DND-41 (cell line): ENCODE data around the gene C1orf56.
A peak's percentile ranks its signal among the peaks of the same experiment; 100 is the strongest.

Experiments
- ATAC-seq: fragments of 200-7000 bp; cut with Tn5 transposase; 3 replicates; pipeline ENCODE4 v1.9.1; 2021; ENCODE audit warnings: low read depth; ENCODE audit not compliant: insufficient read depth
- DNase-seq: peaks from one replicate; pipeline ENCODE4 v3.0.0-alpha.2; 2020
- H2AFZ ChIP-seq: 2 replicates; pipeline ENCODE4 v1.6.0; 2012; ENCODE audit warnings: low read depth, low read length
- H3K27ac ChIP-seq: 2 replicates; pipeline ENCODE4 v1.5.1; 2012; ENCODE audit warnings: low read length, inconsistent platforms
- H3K27me3 ChIP-seq: fragments of 200-600 bp; sonication (generic); 2 replicates; pipeline ENCODE4 v1.6.0; 2012; ENCODE audit warnings: low read length, mild to moderate bottlenecking, inconsistent platforms; ENCODE audit not compliant: insufficient read depth, poor library complexity
- H3K36me3 ChIP-seq: 2 replicates; pipeline ENCODE4 v1.5.1; 2012; ENCODE audit warnings: low read length, inconsistent platforms; ENCODE audit not compliant: insufficient read depth
- H3K4me1 ChIP-seq: 2 replicates; pipeline ENCODE4 v1.5.1; 2012; ENCODE audit warnings: mild to moderate bottlenecking, low read length; ENCODE audit not compliant: insufficient read depth
- H3K4me2 ChIP-seq: 2 replicates; pipeline ENCODE4 v1.6.0; 2012; ENCODE audit warnings: mild to moderate bottlenecking, moderate library complexity, low read length, inconsistent platforms; ENCODE audit not compliant: insufficient read depth
- H3K4me3 ChIP-seq, 2 experiments: fragments of 200-600 bp in 1 of 2; shearing (Covaris generic) in 1 of 2; 2 replicates each; pipeline ENCODE4 v1.5.1; 2012 to 2016; ENCODE audit warnings: inconsistent platforms in 2 of 2, low read length in 2 of 2, mild to moderate bottlenecking in 2 of 2, low read depth in 1 of 2, moderate library complexity in 1 of 2
- H3K79me2 ChIP-seq: 2 replicates; pipeline ENCODE4 v1.6.0; 2012; ENCODE audit warnings: low read length, inconsistent platforms; ENCODE audit not compliant: insufficient read depth
- H3K9ac ChIP-seq: 2 replicates; pipeline ENCODE4 v1.6.0; 2012; ENCODE audit warnings: low read depth, mild to moderate bottlenecking, inconsistent platforms, low read length, moderate library complexity
- H3K9me3 ChIP-seq: 2 replicates; pipeline ENCODE4 v1.5.1; 2012; ENCODE audit warnings: low read length, moderate library complexity, mild to moderate bottlenecking, inconsistent platforms; ENCODE audit not compliant: insufficient read depth, severe bottlenecking
- H4K20me1 ChIP-seq: 2 replicates; pipeline ENCODE4 v1.6.0; 2012; ENCODE audit warnings: low read length; ENCODE audit not compliant: insufficient read depth
- CTCF ChIP-seq: IDR thresholded peaks from 2 replicates; pipeline ENCODE4 v1.5.1; 2012; ENCODE audit warnings: borderline replicate concordance, low read length, moderate library complexity, mild to moderate bottlenecking; ENCODE audit not compliant: poor library complexity, severe bottlenecking; ENCODE audit errors: extremely low read depth
- EZH2 ChIP-seq: IDR thresholded peaks from 3 replicates; pipeline ENCODE4 v1.6.1; 2012; ENCODE audit warnings: borderline replicate concordance, low read depth, mild to moderate bottlenecking, moderate library complexity, low read length, inconsistent platforms; ENCODE audit not compliant: severe bottlenecking

Gene C1orf56

DNA sequence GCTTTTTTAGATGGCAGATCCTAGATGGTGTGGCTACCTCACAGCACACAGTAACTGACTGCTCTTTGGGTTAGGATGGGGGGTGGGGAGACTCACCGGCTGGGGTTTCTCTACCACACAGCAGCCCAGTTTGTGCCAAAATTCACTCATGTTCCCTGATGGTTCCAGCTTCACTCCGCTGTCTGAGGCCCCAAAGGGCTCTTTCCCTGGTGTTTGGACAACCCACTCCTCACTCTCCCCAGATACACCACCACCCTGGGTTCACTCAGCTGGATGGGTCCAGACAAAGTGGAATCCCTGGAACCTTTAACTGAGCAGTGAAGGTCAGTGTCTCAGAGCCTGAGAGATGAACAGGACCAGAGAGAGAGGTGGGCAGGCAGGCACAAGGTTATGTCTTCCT is 8.0 kb downstream of the C1orf56 start:
- Histone ChIP-seq H3K79me2 (peaks cover 51% of the 10 kb centered on the region), H3K4me2 (no peak overlapping the region; the same call in 1 of the 2 replicates), H4K20me1 (peaks cover 25% of the 10 kb centered on the region), H3K4me3 (no peak overlapping the region), H3K36me3 (peaks cover 64% of the 10 kb centered on the region), H3K9ac (no peak overlapping the region), H3K4me1 (peaks cover 35% of the 10 kb centered on the region), H3K9me3 (no peaks in the 10 kb centered on the region), H3K27ac (no peak overlapping the region), H2AFZ (no peak overlapping the region), H3K27me3 (no peaks in the 10 kb centered on the region)
- TF ChIP-seq CTCF (no peak), EZH2 (no peak)
- ATAC-seq (no peak), DNase-seq (no peak)

DNA sequence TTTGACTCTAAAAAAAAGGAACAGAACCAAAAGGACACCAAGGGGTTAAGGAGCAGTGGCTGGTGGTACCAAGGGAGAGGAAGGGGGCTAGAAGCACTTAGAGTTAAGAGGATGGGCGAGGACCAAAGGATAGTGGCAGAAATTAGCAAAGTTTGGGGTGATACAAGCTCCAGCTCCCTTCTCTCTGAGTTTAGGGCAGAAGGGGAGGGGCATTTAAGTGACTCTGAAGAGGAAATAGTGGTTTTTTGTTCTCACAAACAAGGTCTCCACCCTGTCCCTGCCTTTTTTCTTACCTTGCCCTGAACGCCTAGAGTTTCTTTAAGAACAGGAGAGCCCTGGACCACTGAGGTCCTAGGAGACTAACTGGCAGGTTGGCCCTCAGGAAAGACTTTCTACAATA is 8.6 kb downstream of the C1orf56 start:
- Histone ChIP-seq H3K79me2 (peaks cover 56% of the 10 kb centered on the region), H3K27me3 (no peaks in the 10 kb centered on the region), H3K27ac (peak overlapping the region; percentile 61), H4K20me1 (peaks cover 25% of the 10 kb centered on the region), H3K9me3 (no peaks in the 10 kb centered on the region), H3K36me3 (peaks cover 64% of the 10 kb centered on the region), H3K9ac (peak overlapping the region; percentile 6; the same call in 1 of the 2 replicates), H3K4me1 (peaks cover 39% of the 10 kb centered on the region), H3K4me2 (peak overlapping the region; percentile 79; the same call in 1 of the 2 replicates), H3K4me3 (no peak overlapping the region), H2AFZ (no peak overlapping the region)
- DNase-seq = no peak
- ATAC-seq = no peak
- TF ChIP-seq EZH2 (no peak), CTCF (no peak)

DNA sequence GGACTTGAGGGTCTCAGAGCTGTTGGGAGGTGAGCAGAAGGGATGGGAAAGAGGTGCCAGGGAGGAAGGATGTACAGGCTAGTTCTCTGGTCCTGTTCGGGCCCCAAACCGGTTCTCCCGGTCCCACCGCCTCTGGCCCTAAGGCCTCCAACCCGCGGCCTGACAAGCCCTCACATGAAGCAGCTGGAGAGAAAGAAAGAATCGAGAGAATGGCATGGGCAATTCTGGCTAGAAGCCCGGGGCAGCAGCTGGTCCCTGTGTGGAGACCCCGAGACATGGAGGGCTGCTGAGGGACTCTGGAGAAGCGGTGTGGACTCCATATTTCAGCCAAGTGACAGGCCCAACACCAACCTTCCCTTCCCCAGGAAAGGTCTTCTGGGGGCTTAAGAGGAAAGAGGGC is 11.1 kb downstream of the C1orf56 start:
- Histone ChIP-seq H3K79me2 (peaks cover 81% of the 10 kb centered on the region), H3K9me3 (no peaks in the 10 kb centered on the region), H3K4me2 (peak overlapping the region; percentile 79), H3K27ac (peak overlapping the region; percentile 94), H4K20me1 (peaks cover 25% of the 10 kb centered on the region), H3K9ac (peak overlapping the region; percentile 89), H3K27me3 (no peaks in the 10 kb centered on the region), H3K4me3 (peak overlapping the region; percentile 57 to 92; a peak in 3 of 4 replicates), H2AFZ (peak overlapping the region; percentile 93; the same call in 1 of the 2 replicates), H3K4me1 (peaks cover 64% of the 10 kb centered on the region), H3K36me3 (peaks cover 47% of the 10 kb centered on the region)
- DNase-seq (peak; percentile 15), ATAC-seq (no peak)
- TF ChIP-seq CTCF (no peak), EZH2 (no peak)
